Upper lobe of right lung (tissue), 1 donor: Measurements from ENCODE around the gene LAD1. TPM values are rescaled to one million over a fixed set of nuclear protein-coding genes. Genes with fewer than 3 reads are reported as not detected.

Experiments used
- ATAC-seq: fragments of 200-7000 bp; cut with Tn5 transposase; one replicate; pipeline ENCODE4 v1.9.1; 2020; ENCODE audit warnings: mild to moderate bottlenecking, moderate library complexity
- DNase-seq: peaks from one replicate; pipeline ENCODE4 v3.0.0-alpha.2; 2020
- H3K27ac ChIP-seq: fragments of 200-600 bp; one replicate; pipeline ENCODE4 v1.8.0; 2022
- H3K27me3 ChIP-seq: fragments of 200-600 bp; one replicate; pipeline ENCODE4 v1.8.0; 2022; ENCODE audit warnings: mild to moderate bottlenecking
- H3K36me3 ChIP-seq: fragments of 200-600 bp; one replicate; pipeline ENCODE4 v1.8.0; 2022
- H3K4me1 ChIP-seq: fragments of 200-600 bp; one replicate; pipeline ENCODE4 v1.8.0; 2022
- H3K4me3 ChIP-seq: fragments of 200-600 bp; one replicate; pipeline ENCODE4 v1.8.0; 2022; ENCODE audit warnings: mild to moderate bottlenecking
- H3K9me3 ChIP-seq: fragments of 200-600 bp; one replicate; pipeline ENCODE4 v1.8.0; 2022
- intact Hi-C: fragments of 100-400 bp; cut with DNase I; formaldehyde crosslinking; loops from one replicate; pipeline ENCODE4 v1.11.0; 2022
- total RNA-seq: library from RNA; stranded (reverse); fragmentation: NEBNext Ultra II Directional; extraction: Animal tissue kit (Norgen Biotek cat#: 25700); gene quantifications from one replicate; pipeline ENCODE4 v1.2.1, GENCODE V29; 2021
- TF ChIP-seq, protein P1 (sequence below): fragments of 200-600 bp; IDR thresholded peaks from one replicate; pipeline ENCODE4 v1.8.0; 2022; ENCODE audit warnings: antibody characterized with exemption
- donor health status: DM: no; HTN: yes; CAD: no; lungs with severe emphysema.

Gene LAD1
- total RNA-seq, 1 donor from 2014 or later, result 42.6 TPM

DNA sequence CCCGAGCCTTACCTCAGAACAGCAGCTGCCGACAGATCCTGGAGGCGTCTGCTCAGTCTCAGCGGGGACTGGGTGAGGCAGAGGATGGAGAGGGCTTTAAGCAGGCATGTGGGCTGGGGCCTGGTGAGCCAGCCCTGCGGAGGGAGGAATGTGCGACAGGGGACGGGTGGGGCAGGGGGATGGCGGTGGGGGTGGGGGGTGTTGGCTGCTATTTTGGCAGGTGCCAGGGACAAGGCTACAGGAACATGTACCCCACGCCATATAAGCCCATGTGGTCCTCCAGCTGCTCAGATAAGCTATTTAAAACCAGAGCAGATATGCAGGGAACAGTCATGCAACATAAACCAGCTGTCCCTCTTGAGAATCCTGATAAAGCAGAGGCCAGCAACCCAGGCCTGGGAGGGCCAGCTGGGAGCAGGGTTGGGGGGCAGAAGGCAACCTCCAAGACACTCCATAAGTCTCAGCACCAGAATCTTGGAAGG lies 21.5 kb downstream of the LAD1 start, which contains the start of gene TNNT2:
TSS of gene TNNT2 (minus strand) at position 70 of the 482 bp plus-strand sequence. CDS start 4,426 bp downstream, outside the sequence.
- peak; percentile 3 for ATAC-seq
- no peak within 1 kb of the TSS for H3K27ac ChIP-seq

DNA sequence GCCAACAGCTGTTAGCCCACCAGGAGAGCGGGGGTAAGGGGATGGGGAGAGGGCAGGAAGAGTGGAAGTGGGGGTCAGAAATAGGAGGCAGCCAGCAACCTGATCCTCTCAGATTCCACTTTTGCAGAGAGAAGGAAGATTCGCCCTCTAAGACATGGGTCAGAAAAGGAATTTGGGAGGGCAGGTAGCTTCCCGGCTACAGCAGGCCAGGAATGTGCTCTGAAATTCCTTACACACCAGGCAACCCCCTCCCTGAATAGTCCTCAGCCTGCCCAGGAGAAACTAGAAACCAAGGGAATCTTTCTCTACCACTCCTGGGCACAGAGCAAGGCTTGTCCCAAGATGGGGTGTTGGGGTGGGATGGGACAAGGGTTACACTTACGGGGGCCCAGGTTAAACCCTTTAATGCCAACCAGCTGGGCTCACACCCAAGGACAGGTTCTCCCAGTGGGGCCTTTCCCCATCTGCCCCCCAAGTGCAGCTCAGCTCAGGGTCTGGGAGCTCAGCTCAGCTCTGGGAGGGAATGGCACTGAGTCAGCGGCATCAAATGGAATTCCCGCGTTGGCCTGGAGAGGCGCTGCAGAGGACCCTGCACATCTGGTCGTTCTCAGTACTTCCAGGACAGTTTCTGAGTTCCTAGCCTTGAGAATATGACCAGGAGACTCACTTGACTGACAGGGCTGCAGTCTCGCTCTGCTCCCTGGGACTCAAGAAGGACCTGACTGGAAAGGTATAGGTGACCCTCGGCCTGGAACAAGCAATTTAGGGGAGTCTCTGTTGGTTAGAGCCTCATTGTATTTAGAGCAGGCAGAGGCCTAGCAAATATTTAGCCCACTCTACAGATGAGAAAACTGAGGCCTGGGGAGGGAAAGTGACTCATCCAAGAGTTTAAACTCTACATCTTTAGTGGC lies 22.4 kb downstream of the LAD1 start:
- no peak overlapping the region for H3K4me3 ChIP-seq
- ATAC-seq (peak; percentile 26), DNase-seq (no peak)
- H3K27ac ChIP-seq, result no peak overlapping the region
- TF ChIP-seq, protein P1, sequence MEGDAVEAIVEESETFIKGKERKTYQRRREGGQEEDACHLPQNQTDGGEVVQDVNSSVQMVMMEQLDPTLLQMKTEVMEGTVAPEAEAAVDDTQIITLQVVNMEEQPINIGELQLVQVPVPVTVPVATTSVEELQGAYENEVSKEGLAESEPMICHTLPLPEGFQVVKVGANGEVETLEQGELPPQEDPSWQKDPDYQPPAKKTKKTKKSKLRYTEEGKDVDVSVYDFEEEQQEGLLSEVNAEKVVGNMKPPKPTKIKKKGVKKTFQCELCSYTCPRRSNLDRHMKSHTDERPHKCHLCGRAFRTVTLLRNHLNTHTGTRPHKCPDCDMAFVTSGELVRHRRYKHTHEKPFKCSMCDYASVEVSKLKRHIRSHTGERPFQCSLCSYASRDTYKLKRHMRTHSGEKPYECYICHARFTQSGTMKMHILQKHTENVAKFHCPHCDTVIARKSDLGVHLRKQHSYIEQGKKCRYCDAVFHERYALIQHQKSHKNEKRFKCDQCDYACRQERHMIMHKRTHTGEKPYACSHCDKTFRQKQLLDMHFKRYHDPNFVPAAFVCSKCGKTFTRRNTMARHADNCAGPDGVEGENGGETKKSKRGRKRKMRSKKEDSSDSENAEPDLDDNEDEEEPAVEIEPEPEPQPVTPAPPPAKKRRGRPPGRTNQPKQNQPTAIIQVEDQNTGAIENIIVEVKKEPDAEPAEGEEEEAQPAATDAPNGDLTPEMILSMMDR, result peak; percentile 39
- no peaks in the 10 kb centered on the region for H3K36me3 ChIP-seq
- H3K4me1 ChIP-seq, result peaks cover 11% of the 10 kb centered on the region
- intact Hi-C loops, result no loop called here
- no peaks in the 10 kb centered on the region for H3K27me3 ChIP-seq
- no peaks in the 10 kb centered on the region for H3K9me3 ChIP-seq

More for the DNA sequence above, 21.5 kb downstream of the LAD1 start, which contains the start of gene TNNT2:
- no peak within 1 kb of the TSS for H3K4me3 ChIP-seq
- no peaks in the 10 kb centered on the region for H3K27me3 ChIP-seq
- H3K4me1 ChIP-seq, result peaks cover 11% of the 10 kb centered on the region
- intact Hi-C loops, result no loop called here
- no peak for DNase-seq
- H3K9me3 ChIP-seq, result no peaks in the 10 kb centered on the region
- H3K36me3 ChIP-seq, result no peaks in the 10 kb centered on the region
- TF ChIP-seq, protein P1, result no peak

DNA sequence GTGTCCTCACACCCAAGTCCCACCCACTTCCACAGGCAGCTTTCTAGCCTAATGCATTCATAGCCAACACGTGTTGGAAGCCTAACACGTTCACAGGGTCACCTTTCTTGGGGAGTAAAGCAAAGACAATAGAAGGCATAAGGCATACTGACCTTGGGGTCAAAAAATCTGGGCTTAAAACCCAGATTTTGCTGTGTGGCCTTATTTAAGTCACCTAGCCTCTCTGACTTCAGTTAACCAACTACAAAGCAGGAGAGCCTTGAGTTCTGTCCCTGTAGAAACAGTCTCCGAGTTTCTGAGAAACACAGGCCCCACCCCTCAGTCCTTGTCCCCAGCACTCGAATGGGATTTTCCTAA lies 23.0 kb downstream of the LAD1 start:
- TF ChIP-seq, protein P1, result no peak
- Histone ChIP-seq H3K27ac (no peak overlapping the region), H3K9me3 (no peaks in the 10 kb centered on the region), H3K27me3 (no peaks in the 10 kb centered on the region), H3K4me3 (no peak overlapping the region), H3K4me1 (peaks cover 11% of the 10 kb centered on the region), H3K36me3 (no peaks in the 10 kb centered on the region)
- no peak for DNase-seq
- intact Hi-C loops, result no loop called here
- no peak for ATAC-seq

DNA sequence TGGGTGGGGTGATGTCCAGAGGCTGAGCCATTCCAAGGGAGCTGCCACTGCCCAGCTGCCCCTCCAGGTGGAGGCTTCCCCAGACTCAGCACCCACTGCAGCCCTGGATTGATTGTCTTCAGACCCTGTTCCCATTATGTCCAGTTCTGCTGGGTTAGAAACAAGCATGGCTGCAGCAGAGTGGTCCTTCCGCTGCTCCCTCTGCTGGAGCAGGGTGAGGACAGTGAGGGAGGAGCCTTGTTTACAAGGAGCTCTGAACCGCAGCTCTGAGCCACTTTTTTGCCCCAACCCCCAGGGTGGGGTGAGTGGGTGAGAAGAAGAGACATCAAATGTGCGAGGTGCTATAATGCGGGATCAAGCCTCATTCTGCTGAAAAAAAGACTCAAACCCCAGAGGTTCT lies 24.0 kb downstream of the LAD1 start:
- H3K9me3 ChIP-seq, result no peaks in the 10 kb centered on the region
- no peak overlapping the region for H3K4me3 ChIP-seq
- peaks cover 5% of the 10 kb centered on the region for H3K27me3 ChIP-seq
- H3K4me1 ChIP-seq, result peaks cover 5% of the 10 kb centered on the region
- no peaks in the 10 kb centered on the region for H3K36me3 ChIP-seq
- DNase-seq (no peak), ATAC-seq (no peak)
- TF ChIP-seq, protein P1, result no peak
- intact Hi-C loops, result no loop called here
- H3K27ac ChIP-seq, result no peak overlapping the region

DNA sequence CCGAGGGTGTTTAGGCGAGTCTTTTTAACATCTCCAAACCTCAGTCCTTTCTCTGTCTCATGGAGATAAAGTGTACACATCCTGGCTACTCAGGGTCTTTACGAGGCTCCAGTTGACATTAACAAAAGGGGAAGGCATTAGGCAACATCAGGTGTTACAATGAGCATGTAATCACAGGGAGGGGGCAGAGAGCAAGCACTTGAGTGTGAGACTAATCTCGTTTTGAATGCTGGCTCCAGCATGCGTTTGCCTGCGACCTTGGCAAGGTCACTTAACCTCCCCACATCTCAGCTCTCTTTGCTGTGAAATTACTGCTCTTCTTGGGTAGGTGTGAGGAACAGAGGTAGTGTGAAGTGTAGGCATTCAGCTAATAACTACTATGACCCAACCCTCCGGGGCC lies 24.8 kb downstream of the LAD1 start:
- H3K27ac ChIP-seq, result no peak overlapping the region
- no peak overlapping the region for H3K4me3 ChIP-seq
- intact Hi-C loops, result no loop called here
- no peaks in the 10 kb centered on the region for H3K36me3 ChIP-seq
- ATAC-seq (no peak), DNase-seq (no peak)
- H3K4me1 ChIP-seq, result peaks cover 5% of the 10 kb centered on the region
- no peaks in the 10 kb centered on the region for H3K9me3 ChIP-seq
- TF ChIP-seq, protein P1, result no peak
- peaks cover 7% of the 10 kb centered on the region for H3K27me3 ChIP-seq
